Transverse colon (tissue), 4 donors: ENCODE data around the gene PIK3C2G. TPM values are rescaled to one million over a fixed set of nuclear protein-coding genes. Genes with fewer than 3 reads are reported as not detected.

Experiments used
- DNase-seq: peaks from one replicate; pipeline ENCODE4 v3.0.0-alpha.2; 2019
- H3K27ac ChIP-seq, 4 donors: fragments of 200-600 bp; sonication (generic); 2 replicates each; pipeline ENCODE4 v1.5.1; 2016 to 2018; ENCODE audit warnings: inconsistent platforms in 4 of 4
- H3K27me3 ChIP-seq: fragments of 200-600 bp; sonication (generic); 2 replicates; pipeline ENCODE4 v1.5.1; 2017; ENCODE audit warnings: inconsistent platforms
- H3K36me3 ChIP-seq, 4 donors: fragments of 200-600 bp; sonication (generic); 2 replicates each; pipeline ENCODE4 v1.5.1; 2017 to 2019; ENCODE audit warnings: inconsistent platforms in 4 of 4
- H3K4me1 ChIP-seq, 4 donors: fragments of 200-600 bp; sonication (generic); 2 replicates each; pipeline ENCODE4 v1.5.1; 2017 to 2020; ENCODE audit warnings: inconsistent platforms in 4 of 4
- H3K4me3 ChIP-seq, 4 donors: fragments of 200-600 bp; sonication (generic); 1 replicate in 1 of 4; 2 replicates in 3 of 4; pipeline versions ENCODE4 v1.5.1 to v1.6.1; 2017 to 2019; ENCODE audit warnings: inconsistent platforms in 4 of 4
- H3K9me3 ChIP-seq, 2 donors: fragments of 200-600 bp; sonication (generic); 2 replicates each; pipeline ENCODE4 v1.5.1; 2017 to 2019; ENCODE audit warnings: inconsistent platforms in 2 of 2
- CTCF ChIP-seq, 5 experiments: fragments of 200-600 bp in 3 of 5; fragments of 450-650 bp in 2 of 5; sonication (generic) in 3 of 5; IDR thresholded peaks; 1 replicate in 2 of 5; 2 replicates in 3 of 5; pipeline ENCODE4 v1.5.1; 2016 to 2017; ENCODE audit warnings: antibody characterized with exemption in 5 of 5, inconsistent platforms in 3 of 5, mild to moderate bottlenecking in 2 of 5, moderate library complexity in 1 of 5
- EP300 ChIP-seq: sonication (generic); formaldehyde crosslinking; IDR thresholded peaks from one replicate; pipeline ENCODE4 v1.6.1; 2017; ENCODE audit warnings: antibody characterized with exemption, low read depth
- POLR2A ChIP-seq: fragments of 450-650 bp; IDR thresholded peaks from one replicate; pipeline ENCODE4 v1.6.1; 2016; ENCODE audit warnings: antibody characterized with exemption, mild to moderate bottlenecking, moderate library complexity
- POLR2AphosphoS5 ChIP-seq, 3 donors: sonication (generic); formaldehyde crosslinking; IDR thresholded peaks; one replicate each; pipeline ENCODE4 v1.6.1; 2016; ENCODE audit warnings: antibody characterized with exemption in 3 of 3
- WGBS, 2 donors: methylation state at CpG; one replicate each; pipeline ENCODE4 v1.1.5; 2018; ENCODE audit warnings: low coverage in 1 of 2; 5-methylcytosine and 5-hydroxymethylcytosine counted together
- in situ Hi-C, 4 donors: fragments of 200-750 bp; cut with MboI; loops; one replicate each; pipeline versions ENCODE4 v1.15.0 to v1.15.1; 2017; ENCODE audit warnings: low sequenced_read_pairs in 3 of 4, low pct_ligation_motif_present in 1 of 4, low pct_unique_long_range_greater_than_20kb in 1 of 4
- intact Hi-C: fragments of 100-400 bp; cut with DNase I; formaldehyde crosslinking; loops from one replicate; pipeline ENCODE4 v1.15.1; 2023; ENCODE audit warnings: low total_unique reads
- total RNA-seq, 4 donors: library from RNA; depleted of rRNA; stranded (reverse); fragments of >200 nt; gene quantifications; one replicate each; pipeline ENCODE4 v1.1.0, GENCODE V29; 2016

PIK3C2G gene
- total RNA-seq, 4 donors from 2014 or later: 0.32 to 2.7 (median 1.1) TPM

- Histone ChIP-seq H3K9me3 (no peaks in the 10 kb centered on the region), H3K4me3 (no peak overlapping the region), H3K4me1 (peaks cover 0 to 18% (median 2%) of the 10 kb centered on the region in 4 donors), H3K27ac (no peak overlapping the region), H3K36me3 (no peaks in the 10 kb centered on the region), H3K27me3 (no peaks in the 10 kb centered on the region)
- intact Hi-C loops (no loop called here), in situ Hi-C loops (no loop called here)
- no peak for TF ChIP-seq POLR2AphosphoS5 (IDR thresholded peaks at IDR 0.05)
- no peak for TF ChIP-seq CTCF (IDR thresholded peaks at IDR 0.05)
- no peak for TF ChIP-seq EP300
- TF ChIP-seq POLR2A: no peak
- DNase-seq: no peak
- 72 to 92% methylated on average over 6 to 7 of the region's 7 CpGs for WGBS, 2 donors
Measured at GRCh38 chr12:18340786-18341185, 79.5 kb downstream of the PIK3C2G start.

- intact Hi-C loops (no loop called here), in situ Hi-C loops (no loop called here)
- Histone ChIP-seq H3K27me3 (no peaks in the 10 kb centered on the region), H3K4me3 (no peak overlapping the region), H3K27ac (peak overlapping the region; percentile 7 to 48 (median 34)), H3K9me3 (no peaks in the 10 kb centered on the region), H3K4me1 (peaks cover 0 to 18% (median 2%) of the 10 kb centered on the region in 4 donors), H3K36me3 (no peaks in the 10 kb centered on the region)
- TF ChIP-seq POLR2A (no peak), POLR2AphosphoS5 (IDR thresholded peaks at IDR 0.05) (no peak), CTCF (IDR thresholded peaks at IDR 0.05) (no peak), EP300 (no peak)
- peak; percentile 11 for DNase-seq
- 41 to 57% methylated on average over 4 of the region's 4 CpGs for WGBS, 2 donors
Measured at GRCh38 chr12:18343708-18344107, 82.4 kb downstream of the PIK3C2G start.

GRCh38 chr12:18345021-18345735 is 83.9 kb downstream of the PIK3C2G start:
- Histone ChIP-seq H3K4me1 (peaks cover 0 to 18% (median 2%) of the 10 kb centered on the region in 4 donors), H3K4me3 (no peak overlapping the region), H3K27ac (no peak overlapping the region), H3K27me3 (no peaks in the 10 kb centered on the region), H3K36me3 (no peaks in the 10 kb centered on the region), H3K9me3 (no peaks in the 10 kb centered on the region)
- DNase-seq: no peak
- WGBS, 2 donors: 66 to 67% methylated on average over 3 of the region's 3 CpGs
- intact Hi-C loops (no loop called here), in situ Hi-C loops (no loop called here)
- TF ChIP-seq POLR2A: no peak
- TF ChIP-seq EP300: no peak
- TF ChIP-seq CTCF (IDR thresholded peaks at IDR 0.05): no peak
- no peak for TF ChIP-seq POLR2AphosphoS5 (IDR thresholded peaks at IDR 0.05)

GRCh38 chr12:18352312-18352711 is 91.0 kb downstream of the PIK3C2G start:
- in situ Hi-C loops (no loop called here), intact Hi-C loops (no loop called here)
- Histone ChIP-seq H3K27me3 (no peaks in the 10 kb centered on the region), H3K27ac (no peak overlapping the region), H3K4me1 (no peaks in the 10 kb centered on the region), H3K9me3 (no peaks in the 10 kb centered on the region), H3K4me3 (no peak overlapping the region), H3K36me3 (no peaks in the 10 kb centered on the region)
- WGBS, 2 donors: 99% methylated on average over 5 of the region's 5 CpGs; no CpG with 5 or more reads in 1 of the 2 donors
- TF ChIP-seq EP300 (no peak), CTCF (IDR thresholded peaks at IDR 0.05) (no peak), POLR2AphosphoS5 (IDR thresholded peaks at IDR 0.05) (no peak), POLR2A (no peak)
- DNase-seq: no peak
